CD4-positive, alpha-beta T cell treated with Interferon alpha-2 for 1 hour (primary cell): ENCODE results near the gene CWC25.
"Not testable (repeated sequence)": the region's sequence is repeated elsewhere in the genome, so short reads cannot be mapped to it uniquely, and the experiment has no call there.

Source experiments
- DNase-seq, 2 donors: peaks; one replicate each; pipeline ENCODE4 v3.0.0-alpha.2; 2020 to 2022

The CWC25 gene

GRCh38 chr17:38852771-38853291, 27.7 kb upstream of the CWC25 start:
- DNase-seq = peak in 1 of 2 donors; percentile 67

- DNase-seq = no peak
Observed at GRCh38 chr17:38851434-38851833, 26.3 kb upstream of the CWC25 start.

- no peak for DNase-seq
Observed at GRCh38 chr17:38850374-38850773, 25.3 kb upstream of the CWC25 start.

GRCh38 chr17:38848939-38849605, 24.0 kb upstream of the CWC25 start:
- DNase-seq = no peak

- DNase-seq = no peak
Observed at GRCh38 chr17:38848557-38848891, 23.4 kb upstream of the CWC25 start.

- no peak for DNase-seq
Observed at GRCh38 chr17:38844261-38844757, 19.2 kb upstream of the CWC25 start.

- DNase-seq = no peak
Observed at GRCh38 chr17:38825762-38826247, 684 bp upstream of the CWC25 start.

GRCh38 chr17:38815576-38816193, 9.4 kb downstream of the CWC25 start:
- DNase-seq = peak in 1 of 2 donors; percentile 39

- DNase-seq = no peak
Observed at GRCh38 chr17:38809828-38810227, 15.3 kb downstream of the CWC25 start.

GRCh38 chr17:38800237-38800760, 24.8 kb downstream of the CWC25 start:
- no peak for DNase-seq

- DNase-seq = peak; percentile 91
Observed at GRCh38 chr17:38799501-38800236, 25.5 kb downstream of the CWC25 start, which contains the start of gene PIP4K2B. PIP4K2B (minus strand) TSS chr17:38799556; CDS start chr17:38799424, 132 bp downstream.

- peak in 1 of 2 donors; percentile 60 for DNase-seq
Observed at GRCh38 chr17:38798614-38799500, 26.3 kb downstream of the CWC25 start.

- no peak for DNase-seq
Observed at GRCh38 chr17:38797828-38798227, 27.3 kb downstream of the CWC25 start.

GRCh38 chr17:38797158-38797490, 28.0 kb downstream of the CWC25 start:
- no peak for DNase-seq

- DNase-seq = no peak
Observed at GRCh38 chr17:38796451-38797157, 28.5 kb downstream of the CWC25 start.

GRCh38 chr17:38794221-38794620, 30.9 kb downstream of the CWC25 start:
- no peak for DNase-seq

- DNase-seq = no peak
Observed at GRCh38 chr17:38791162-38791561, 34.0 kb downstream of the CWC25 start.

GRCh38 chr17:38790148-38790707, 34.9 kb downstream of the CWC25 start:
- DNase-seq = not testable (repeated sequence)

- DNase-seq = no peak
Observed at GRCh38 chr17:38789185-38789584, 35.9 kb downstream of the CWC25 start.

GRCh38 chr17:38787999-38788398, 37.1 kb downstream of the CWC25 start:
- DNase-seq = not testable (repeated sequence)

- DNase-seq = no peak
Observed at GRCh38 chr17:38786372-38786771, 38.7 kb downstream of the CWC25 start.
